ENCODE results near the gene CACNA2D3. TPM values are rescaled to one million over a fixed set of nuclear protein-coding genes. Genes with fewer than 3 reads are reported as not detected.

CACNA2D3 gene
- total RNA-seq, 4 donors from 2014 or later, result 0.94 to 3.6 (median 2.1) TPM

DNA sequence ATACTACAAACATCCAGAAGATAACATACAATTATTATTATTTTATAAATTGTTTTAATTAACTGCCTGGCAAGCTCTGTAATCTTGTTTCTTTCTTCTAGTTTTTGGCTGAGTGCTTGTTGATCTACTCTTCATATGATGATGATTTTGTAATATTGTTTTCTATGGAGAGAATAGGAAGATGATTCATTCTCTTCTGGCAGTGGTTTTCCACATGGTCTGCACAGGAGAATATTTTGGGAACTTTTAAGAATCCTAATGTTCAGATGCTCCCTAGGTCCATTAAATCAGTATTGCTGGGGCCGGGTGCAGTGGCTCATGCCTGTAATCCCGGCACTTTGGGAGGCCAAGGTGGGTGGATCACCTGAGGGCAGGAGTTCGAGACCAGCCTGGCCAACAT, 37.6 kb downstream of the CACNA2D3 start:
- TF ChIP-seq, protein P1, sequence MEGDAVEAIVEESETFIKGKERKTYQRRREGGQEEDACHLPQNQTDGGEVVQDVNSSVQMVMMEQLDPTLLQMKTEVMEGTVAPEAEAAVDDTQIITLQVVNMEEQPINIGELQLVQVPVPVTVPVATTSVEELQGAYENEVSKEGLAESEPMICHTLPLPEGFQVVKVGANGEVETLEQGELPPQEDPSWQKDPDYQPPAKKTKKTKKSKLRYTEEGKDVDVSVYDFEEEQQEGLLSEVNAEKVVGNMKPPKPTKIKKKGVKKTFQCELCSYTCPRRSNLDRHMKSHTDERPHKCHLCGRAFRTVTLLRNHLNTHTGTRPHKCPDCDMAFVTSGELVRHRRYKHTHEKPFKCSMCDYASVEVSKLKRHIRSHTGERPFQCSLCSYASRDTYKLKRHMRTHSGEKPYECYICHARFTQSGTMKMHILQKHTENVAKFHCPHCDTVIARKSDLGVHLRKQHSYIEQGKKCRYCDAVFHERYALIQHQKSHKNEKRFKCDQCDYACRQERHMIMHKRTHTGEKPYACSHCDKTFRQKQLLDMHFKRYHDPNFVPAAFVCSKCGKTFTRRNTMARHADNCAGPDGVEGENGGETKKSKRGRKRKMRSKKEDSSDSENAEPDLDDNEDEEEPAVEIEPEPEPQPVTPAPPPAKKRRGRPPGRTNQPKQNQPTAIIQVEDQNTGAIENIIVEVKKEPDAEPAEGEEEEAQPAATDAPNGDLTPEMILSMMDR (IDR thresholded peaks at IDR 0.05; ENCODE audit: low read depth), result no peak

DNA sequence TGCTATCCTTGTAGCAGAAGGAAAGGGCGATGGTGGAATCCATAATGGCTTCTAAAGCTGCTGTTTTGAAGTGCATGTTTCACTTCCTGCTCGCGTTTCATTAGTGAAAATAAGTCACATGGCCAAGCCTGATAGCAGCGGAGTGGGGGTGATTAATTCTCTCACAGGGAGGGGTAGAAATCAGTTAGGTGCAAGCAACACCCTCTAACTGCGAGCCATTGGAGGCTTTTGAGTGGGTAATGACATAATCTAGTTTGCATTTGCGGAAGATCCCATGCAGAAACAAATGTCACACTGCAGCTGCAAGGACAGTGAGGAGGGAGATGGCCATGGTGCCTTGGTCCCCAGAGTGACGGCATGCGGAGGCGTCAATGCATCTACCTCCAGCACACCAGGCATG, 41.1 kb downstream of the CACNA2D3 start:
- TF ChIP-seq, protein P1 (IDR thresholded peaks at IDR 0.05; ENCODE audit: low read depth), result no peak

DNA sequence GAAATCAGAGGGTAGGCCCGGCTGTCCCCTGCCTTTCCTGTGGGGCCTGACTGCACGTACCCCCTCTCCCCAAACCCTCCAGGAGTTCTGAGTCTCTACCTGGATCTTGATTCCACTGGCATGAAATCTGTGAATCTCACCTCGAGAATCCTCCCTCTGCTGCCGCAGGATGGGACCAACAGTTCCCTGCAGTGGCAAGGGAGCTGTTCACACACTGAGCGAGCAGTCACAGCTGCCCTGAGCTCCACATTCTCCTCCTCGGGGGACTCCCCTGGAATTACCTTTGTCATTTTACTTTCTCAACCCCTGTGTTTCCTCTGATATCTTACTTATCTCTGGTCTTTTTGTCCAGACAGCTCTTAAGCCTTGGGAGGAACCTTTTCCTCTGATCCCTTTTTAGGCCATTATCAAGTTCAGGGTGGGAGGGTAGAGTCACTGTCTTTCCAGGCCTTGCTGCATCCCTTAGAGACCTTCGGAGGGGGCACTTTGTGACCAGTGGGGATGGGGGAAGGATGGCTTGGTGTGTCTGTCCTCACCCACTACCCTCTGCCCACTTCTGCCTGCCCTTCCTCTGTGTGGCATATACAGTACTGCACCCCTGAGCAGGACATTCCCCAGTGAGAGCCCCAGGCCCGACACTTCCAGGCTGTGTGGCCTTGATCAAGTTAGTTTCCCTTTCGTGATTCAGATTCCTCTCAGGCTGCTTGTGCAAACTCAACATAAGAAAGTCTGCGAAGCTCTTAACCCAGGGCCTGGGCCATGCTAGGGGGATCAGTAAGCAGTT, 42.0 kb downstream of the CACNA2D3 start:
- TF ChIP-seq, protein P1 (IDR thresholded peaks at IDR 0.05; ENCODE audit: low read depth), result no peak

DNA sequence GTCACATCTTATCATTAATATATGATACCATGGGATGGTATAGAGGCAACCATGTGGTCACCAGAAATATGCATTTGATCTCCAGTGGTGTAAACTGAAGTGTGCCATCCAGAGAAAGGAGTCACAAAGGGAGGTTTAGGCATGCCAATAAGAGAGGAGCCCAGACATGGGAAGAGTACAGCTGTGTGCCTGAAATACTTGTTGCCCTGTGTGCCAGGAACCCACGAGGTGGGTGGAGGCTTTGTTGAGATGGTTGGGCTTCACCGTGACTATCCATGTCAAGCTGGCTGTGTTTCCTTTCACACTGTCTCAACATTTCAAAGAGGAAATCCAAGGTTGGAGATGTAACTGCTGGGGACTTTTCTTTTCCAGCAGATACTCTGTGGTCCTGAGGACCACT, 43.5 kb downstream of the CACNA2D3 start:
- TF ChIP-seq, protein P1 (IDR thresholded peaks at IDR 0.05; ENCODE audit: low read depth), result no peak

DNA sequence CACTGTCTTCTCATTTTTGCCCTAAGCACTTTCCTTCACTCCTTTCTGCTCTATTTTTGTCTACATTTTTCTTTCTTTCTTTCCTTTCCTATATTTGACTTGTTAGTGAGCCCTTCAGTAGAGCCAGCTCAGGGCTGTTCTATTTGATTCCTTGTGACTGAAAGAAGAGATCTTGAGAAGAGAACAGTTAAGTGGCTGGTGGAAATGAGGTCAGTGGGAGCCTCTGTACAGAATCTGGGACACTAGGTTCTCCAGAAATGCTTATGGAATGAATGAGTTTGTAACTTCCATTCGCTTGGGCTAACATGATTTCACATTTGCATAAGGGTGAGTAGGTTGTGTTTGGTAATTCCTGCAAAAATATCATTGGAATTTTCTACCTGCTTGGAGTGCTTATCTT, 45.6 kb downstream of the CACNA2D3 start:
- TF ChIP-seq, protein P1 (IDR thresholded peaks at IDR 0.05; ENCODE audit: low read depth), result no peak

DNA sequence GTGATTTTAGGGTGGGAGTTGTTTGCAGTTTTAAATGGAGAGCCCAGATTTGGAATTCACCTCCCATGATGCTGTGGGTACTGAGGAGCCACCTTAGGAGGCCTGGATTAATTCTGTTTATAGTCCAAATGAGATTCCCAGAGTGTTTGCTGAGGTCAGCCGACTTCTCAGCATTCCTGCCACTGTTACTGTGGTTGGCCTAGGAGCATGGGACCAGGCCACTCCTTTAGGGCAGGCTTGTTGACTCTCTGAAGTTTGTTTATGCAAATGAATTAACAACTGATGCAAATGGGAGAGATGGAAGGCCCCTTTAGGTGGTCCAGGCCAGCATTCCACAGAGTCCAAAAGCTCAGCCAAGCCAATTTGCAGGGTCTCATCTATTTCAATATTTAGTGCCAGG, 46.1 kb downstream of the CACNA2D3 start:
- TF ChIP-seq, protein P1 (IDR thresholded peaks at IDR 0.05; ENCODE audit: low read depth), result no peak

DNA sequence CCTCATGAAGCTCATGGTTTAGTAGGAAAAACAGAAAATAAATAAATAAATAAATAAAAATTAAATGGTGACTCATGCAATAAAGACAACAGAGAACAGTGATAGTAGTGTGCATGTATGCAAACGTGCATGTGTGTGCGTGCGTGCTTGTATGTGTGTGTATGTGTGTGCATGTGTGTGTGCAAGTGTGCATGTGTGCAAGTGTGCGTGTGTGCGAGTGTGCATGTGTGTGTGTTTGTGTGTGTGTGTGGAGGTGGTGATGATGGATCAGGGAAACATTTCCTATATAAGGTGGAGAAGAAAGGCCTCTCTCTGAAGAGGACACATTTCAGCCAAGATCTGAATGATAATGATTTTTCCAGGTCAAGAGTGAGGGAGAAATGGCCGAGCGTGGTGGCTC, 47.2 kb downstream of the CACNA2D3 start:
- TF ChIP-seq, protein P1 (IDR thresholded peaks at IDR 0.05; ENCODE audit: low read depth), result no peak
